ENCODE measurements around the gene FBN1. TPM values are rescaled to one million over a fixed set of nuclear protein-coding genes. Genes with fewer than 3 reads are reported as not detected.
A peak's percentile ranks its signal among the peaks of the same experiment; 100 is the strongest.

The FBN1 gene
- total RNA-seq, 1 experiment from 2014 or later: 6.7 TPM

DNA sequence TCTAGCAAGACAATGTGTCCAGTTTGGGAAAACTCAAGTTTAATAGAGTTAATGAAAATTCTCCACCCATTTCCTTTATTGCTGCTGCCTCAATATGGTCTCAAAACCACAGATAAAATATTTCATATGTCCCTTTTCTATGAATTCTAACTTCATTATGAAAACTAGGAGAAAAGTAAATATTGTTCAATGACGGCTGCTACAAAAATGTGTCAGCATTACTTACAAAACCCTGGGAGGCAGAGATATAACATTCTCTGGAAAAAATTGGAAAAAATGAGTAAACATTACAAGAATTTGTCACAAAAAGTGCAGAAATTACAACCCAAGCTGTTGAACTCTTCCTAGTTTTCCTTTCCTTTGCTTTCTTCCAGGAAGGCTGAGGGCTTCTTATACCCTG, 22.2 kb upstream of the FBN1 start:
- 0 out of 2 replicates have a peak, but pooled peaks cover 7% of the 10 kb centered on the region for H3K9me2 ChIP-seq (replicated peaks; ENCODE audit: low read length)
- TF ChIP-seq EZH2phosphoT487 (IDR thresholded peaks at IDR 0.05; ENCODE audit: borderline replicate concordance, low read length): no peak
- TF ChIP-seq EZH2 (IDR thresholded peaks at IDR 0.05; ENCODE audit: low read length, unreplicated experiment): no peak
- TF ChIP-seq, protein P1, sequence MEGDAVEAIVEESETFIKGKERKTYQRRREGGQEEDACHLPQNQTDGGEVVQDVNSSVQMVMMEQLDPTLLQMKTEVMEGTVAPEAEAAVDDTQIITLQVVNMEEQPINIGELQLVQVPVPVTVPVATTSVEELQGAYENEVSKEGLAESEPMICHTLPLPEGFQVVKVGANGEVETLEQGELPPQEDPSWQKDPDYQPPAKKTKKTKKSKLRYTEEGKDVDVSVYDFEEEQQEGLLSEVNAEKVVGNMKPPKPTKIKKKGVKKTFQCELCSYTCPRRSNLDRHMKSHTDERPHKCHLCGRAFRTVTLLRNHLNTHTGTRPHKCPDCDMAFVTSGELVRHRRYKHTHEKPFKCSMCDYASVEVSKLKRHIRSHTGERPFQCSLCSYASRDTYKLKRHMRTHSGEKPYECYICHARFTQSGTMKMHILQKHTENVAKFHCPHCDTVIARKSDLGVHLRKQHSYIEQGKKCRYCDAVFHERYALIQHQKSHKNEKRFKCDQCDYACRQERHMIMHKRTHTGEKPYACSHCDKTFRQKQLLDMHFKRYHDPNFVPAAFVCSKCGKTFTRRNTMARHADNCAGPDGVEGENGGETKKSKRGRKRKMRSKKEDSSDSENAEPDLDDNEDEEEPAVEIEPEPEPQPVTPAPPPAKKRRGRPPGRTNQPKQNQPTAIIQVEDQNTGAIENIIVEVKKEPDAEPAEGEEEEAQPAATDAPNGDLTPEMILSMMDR (conservative IDR thresholded peaks at IDR 0.05; ENCODE audit: low read depth, low read length): no peak
- ATAC-seq (peak; percentile 48), DNase-seq (peak; percentile 61)
- no peaks in the 10 kb centered on the region for H3K36me3 ChIP-seq (ENCODE audit: low read depth, low read length)
- ChIA-PET POLR2A (ENCODE audit: unreplicated experiment) (no interaction called here), CTCF (no interaction called here)
- H3K4me2 ChIP-seq (ENCODE audit: low read length): peak overlapping the region; percentile 60
- peak overlapping the region; percentile 69 for H3K27ac ChIP-seq (ENCODE audit: low read length)
- intact Hi-C loops (cut with micrococcal nuclease): loop anchor here (5.0 kb wide), 1 partner anchor 40 kb away; no protein-coding TSS in a partner anchor
- no peaks in the 10 kb centered on the region for H4K20me1 ChIP-seq (ENCODE audit: low read length)
- peak overlapping the region; percentile 25 for H2AFZ ChIP-seq (ENCODE audit: low read length)
- H3K79me2 ChIP-seq (ENCODE audit: low read length): no peaks in the 10 kb centered on the region
- no peaks in the 10 kb centered on the region for H3F3A ChIP-seq (ENCODE audit: low read length, unreplicated experiment)
- H3K9ac ChIP-seq (ENCODE audit: low read length): peak overlapping the region; percentile 18; the same call in 1 of the 2 replicates
- H3K4me1 ChIP-seq (ENCODE audit: insufficient read depth, low read length): peaks cover 33% of the 10 kb centered on the region
- H3K27me3 ChIP-seq (ENCODE audit: low read length): no peaks in the 10 kb centered on the region
- no peaks in the 10 kb centered on the region for H3K9me3 ChIP-seq (ENCODE audit: low read length)
- no TSS peak for BruUV-seq (replicated peaks)
- H3K4me3 ChIP-seq (ENCODE audit: low read length): no peak overlapping the region

DNA sequence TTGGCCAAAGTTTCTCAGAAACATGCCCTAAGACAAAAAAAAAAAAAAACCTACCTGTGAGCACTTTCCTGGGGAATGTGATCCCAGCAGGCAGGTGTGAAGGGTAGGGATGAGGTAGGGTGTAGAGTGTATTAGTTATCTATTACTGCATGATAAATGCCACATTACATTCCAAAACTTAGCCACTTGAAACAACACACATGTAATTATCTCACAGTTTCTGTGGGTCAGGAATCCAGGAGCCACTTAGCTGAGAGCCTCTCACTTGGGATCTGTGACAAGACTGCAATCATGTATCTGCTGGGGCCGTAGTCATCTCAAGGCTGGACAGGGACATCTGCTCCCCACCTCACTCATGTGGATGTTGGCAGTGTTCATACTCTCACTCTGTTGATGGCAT, 18.9 kb upstream of the FBN1 start:
- no peaks in the 10 kb centered on the region for H4K20me1 ChIP-seq (ENCODE audit: low read length)
- H3K27ac ChIP-seq (ENCODE audit: low read length): no peak overlapping the region
- DNase-seq (no peak), ATAC-seq (no peak)
- H3K36me3 ChIP-seq (ENCODE audit: low read depth, low read length): no peaks in the 10 kb centered on the region
- H3K9me2 ChIP-seq (replicated peaks; ENCODE audit: low read length): no peaks in the 10 kb centered on the region
- H3K4me1 ChIP-seq (ENCODE audit: insufficient read depth, low read length): peaks cover 13% of the 10 kb centered on the region
- no peak overlapping the region for H3K4me3 ChIP-seq (ENCODE audit: low read length)
- H3K79me2 ChIP-seq (ENCODE audit: low read length): no peaks in the 10 kb centered on the region
- no peak overlapping the region for H3K9ac ChIP-seq (ENCODE audit: low read length)
- H3K27me3 ChIP-seq (ENCODE audit: low read length): no peaks in the 10 kb centered on the region
- no peaks in the 10 kb centered on the region for H3F3A ChIP-seq (ENCODE audit: low read length, unreplicated experiment)
- intact Hi-C loops (cut with micrococcal nuclease): no loop called here
- CTCF ChIA-PET: no interaction called here
- no peak for TF ChIP-seq EZH2phosphoT487 (IDR thresholded peaks at IDR 0.05; ENCODE audit: borderline replicate concordance, low read length)
- TF ChIP-seq, protein P1 (conservative IDR thresholded peaks at IDR 0.05; ENCODE audit: low read depth, low read length): no peak
- no peak overlapping the region for H2AFZ ChIP-seq (ENCODE audit: low read length)
- no TSS peak for BruUV-seq (replicated peaks)
- no peaks in the 10 kb centered on the region for H3K9me3 ChIP-seq (ENCODE audit: low read length)
- POLR2A ChIA-PET (ENCODE audit: unreplicated experiment): no interaction called here
- H3K4me2 ChIP-seq (ENCODE audit: low read length): no peak overlapping the region

DNA sequence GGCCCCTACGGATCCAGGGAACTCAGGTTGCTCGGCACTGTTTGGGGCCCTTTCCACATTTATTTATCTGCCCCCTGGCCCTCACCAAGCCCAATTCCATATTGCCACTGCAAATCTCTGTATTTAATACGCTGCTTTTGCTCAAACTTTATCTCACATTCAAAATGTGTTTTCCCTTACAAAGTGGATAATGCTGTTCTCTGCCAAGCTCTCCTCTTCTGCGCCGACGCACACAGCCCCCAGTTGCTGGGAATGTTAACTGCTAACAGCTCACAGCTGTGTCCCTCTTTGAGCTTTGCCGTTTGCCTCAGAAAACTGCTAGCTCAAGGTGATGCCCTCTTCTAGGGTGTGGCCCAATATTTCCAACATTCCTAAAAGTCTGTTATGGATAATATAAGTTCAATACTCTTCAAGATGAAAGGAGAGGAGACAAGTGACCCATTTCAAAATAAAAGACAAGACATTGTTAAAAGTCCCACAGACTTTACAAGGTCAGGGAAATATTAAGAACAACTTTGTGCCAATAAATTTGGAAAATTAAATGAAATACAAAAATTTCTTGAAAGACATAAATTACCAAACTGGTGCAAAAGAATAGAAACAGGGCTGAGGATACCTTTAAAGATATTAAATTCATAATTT, 12.6 kb upstream of the FBN1 start:
- Histone ChIP-seq H2AFZ (ENCODE audit: low read length) (no peak overlapping the region), H3F3A (ENCODE audit: low read length, unreplicated experiment) (no peaks in the 10 kb centered on the region), H3K9me3 (ENCODE audit: low read length) (no peaks in the 10 kb centered on the region), H3K27ac (ENCODE audit: low read length) (no peak overlapping the region), H4K20me1 (ENCODE audit: low read length) (no peaks in the 10 kb centered on the region), H3K9ac (ENCODE audit: low read length) (no peak overlapping the region), H3K27me3 (ENCODE audit: low read length) (no peaks in the 10 kb centered on the region), H3K9me2 (replicated peaks; ENCODE audit: low read length) (no peaks in the 10 kb centered on the region), H3K4me2 (ENCODE audit: low read length) (no peak overlapping the region), H3K4me1 (ENCODE audit: insufficient read depth, low read length) (no peaks in the 10 kb centered on the region), H3K36me3 (ENCODE audit: low read depth, low read length) (no peaks in the 10 kb centered on the region), H3K79me2 (ENCODE audit: low read length) (no peaks in the 10 kb centered on the region), H3K4me3 (ENCODE audit: low read length) (no peak overlapping the region)
- TF ChIP-seq EZH2 (IDR thresholded peaks at IDR 0.05; ENCODE audit: low read length, unreplicated experiment): no peak
- TF ChIP-seq, protein P1 (conservative IDR thresholded peaks at IDR 0.05; ENCODE audit: low read depth, low read length): no peak
- no peak for TF ChIP-seq EZH2phosphoT487 (IDR thresholded peaks at IDR 0.05; ENCODE audit: borderline replicate concordance, low read length)
- CTCF ChIA-PET: no interaction called here
- BruUV-seq (replicated peaks): no TSS peak
- ATAC-seq: no peak
- POLR2A ChIA-PET (ENCODE audit: unreplicated experiment): no interaction called here
- intact Hi-C loops (cut with micrococcal nuclease): no loop called here
- DNase-seq: no peak
